SK-N-SH treated with all-trans-retinoic acid at 6 μM for 48 hours (cell line): ENCODE results near the gene TMEM231.

Experiments
- ARNTL ChIP-seq: fragments of 450-650 bp; formaldehyde crosslinking; IDR thresholded peaks from 2 replicates; pipeline ENCODE4 v1.5.0; 2020; ENCODE audit warnings: low read depth, mild to moderate bottlenecking, moderate library complexity, borderline replicate concordance
- TCF4 ChIP-seq: fragments of 250-450 bp; sonication (Bioruptor Pico); IDR thresholded peaks from 2 replicates; pipeline ENCODE4 v1.8.0; 2021; ENCODE audit warnings: mild to moderate bottlenecking, moderate library complexity, borderline replicate concordance

DNA sequence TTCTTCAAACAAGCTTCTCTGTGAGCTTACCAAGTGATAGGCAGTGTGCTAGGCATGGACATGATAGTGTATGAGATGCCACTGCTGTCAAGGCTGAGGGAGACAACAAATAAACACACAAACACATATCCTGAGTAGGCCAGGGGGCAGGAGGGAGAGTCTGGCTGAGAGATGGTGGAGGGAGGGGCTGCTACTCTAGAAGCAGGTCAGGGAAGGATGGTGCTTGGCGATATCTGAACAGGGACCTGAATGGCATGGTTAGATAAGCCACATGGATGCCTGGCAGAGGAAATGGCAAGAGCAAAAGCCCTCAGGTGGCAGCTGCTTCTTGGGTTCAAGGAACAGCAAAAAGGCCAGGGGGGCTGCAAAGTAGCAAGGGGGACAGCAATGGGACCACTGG, 52.3 kb downstream of the TMEM231 start:
- TF ChIP-seq ARNTL: no peak
- no peak for TF ChIP-seq TCF4 (CRISPR knock-in tag)
